ENCODE results near the gene RARB.

The RARB gene

GRCh38 chr3:25472731-25473130 is 44.7 kb downstream of the RARB start:
- DNase-seq (ENCODE audit: low read depth): no peak

GRCh38 chr3:25473246-25473645 is 45.2 kb downstream of the RARB start:
- no peak for DNase-seq (ENCODE audit: low read depth)

- DNase-seq (ENCODE audit: low read depth): no peak
These were observed 46.0 kb downstream of the RARB start for GRCh38 chr3:25474052-25474451.

GRCh38 chr3:25476639-25477038 is 48.6 kb downstream of the RARB start:
- DNase-seq (ENCODE audit: low read depth): no peak

- DNase-seq (ENCODE audit: low read depth): no peak
These were observed 50.2 kb downstream of the RARB start for GRCh38 chr3:25478211-25478757.

- DNase-seq (ENCODE audit: low read depth): no peak
These were observed 51.1 kb downstream of the RARB start for GRCh38 chr3:25478964-25479726.

- DNase-seq (ENCODE audit: low read depth): no peak
These were observed 51.6 kb downstream of the RARB start for GRCh38 chr3:25479727-25480010.

- no peak for DNase-seq (ENCODE audit: low read depth)
These were observed 52.7 kb downstream of the RARB start for GRCh38 chr3:25480811-25481210.

- DNase-seq (ENCODE audit: low read depth): no peak
These were observed 53.3 kb downstream of the RARB start for GRCh38 chr3:25481386-25481785.

- no peak for DNase-seq (ENCODE audit: low read depth)
These were observed 55.4 kb downstream of the RARB start for GRCh38 chr3:25483456-25483855.

GRCh38 chr3:25485673-25486072 is 57.6 kb downstream of the RARB start:
- DNase-seq (ENCODE audit: low read depth): no peak

GRCh38 chr3:25486932-25487331 is 58.9 kb downstream of the RARB start:
- no peak for DNase-seq (ENCODE audit: low read depth)

GRCh38 chr3:25489858-25490593 is 62.0 kb downstream of the RARB start:
- DNase-seq (ENCODE audit: low read depth): no peak

- no peak for DNase-seq (ENCODE audit: low read depth)
These were observed 65.2 kb downstream of the RARB start for GRCh38 chr3:25493246-25493645.

- no peak for DNase-seq (ENCODE audit: low read depth)
These were observed 65.7 kb downstream of the RARB start for GRCh38 chr3:25493786-25494185.

GRCh38 chr3:25495304-25495703 is 67.2 kb downstream of the RARB start:
- no peak for DNase-seq (ENCODE audit: low read depth)

GRCh38 chr3:25495726-25496253 is 67.7 kb downstream of the RARB start:
- DNase-seq (ENCODE audit: low read depth): no peak

- DNase-seq (ENCODE audit: low read depth): no peak
These were observed 69.0 kb downstream of the RARB start for GRCh38 chr3:25497096-25497495.

GRCh38 chr3:25500706-25501210 is 72.7 kb downstream of the RARB start:
- DNase-seq (ENCODE audit: low read depth): no peak

GRCh38 chr3:25502233-25502632 is 74.2 kb downstream of the RARB start:
- no peak for DNase-seq (ENCODE audit: low read depth)

GRCh38 chr3:25503898-25504301 is 75.8 kb downstream of the RARB start:
- no peak for DNase-seq (ENCODE audit: low read depth)

- no peak for DNase-seq (ENCODE audit: low read depth)
These were observed 77.5 kb downstream of the RARB start for GRCh38 chr3:25505581-25505980.

GRCh38 chr3:25507811-25508210 is 79.7 kb downstream of the RARB start:
- no peak for DNase-seq (ENCODE audit: low read depth)
